Stimulated activated naive CD8-positive, alpha-beta T cell treated with anti-CD3 and anti-CD28 coated beads, Interleukin-15, Interleukin-2, amounts not matched to agents 100 U/mL and 50 U/mL, for 24 hours (primary cell): ENCODE measurements around the gene QARS1.

Experiments
- ATAC-seq: fragments of 150-1000 bp; cut with Tn5 transposase; one replicate; pipeline ENCODE4 v1.10.0; 2021
- DNase-seq: peaks from one replicate; pipeline ENCODE4 v3.0.0; 2021

Gene QARS1

DNA sequence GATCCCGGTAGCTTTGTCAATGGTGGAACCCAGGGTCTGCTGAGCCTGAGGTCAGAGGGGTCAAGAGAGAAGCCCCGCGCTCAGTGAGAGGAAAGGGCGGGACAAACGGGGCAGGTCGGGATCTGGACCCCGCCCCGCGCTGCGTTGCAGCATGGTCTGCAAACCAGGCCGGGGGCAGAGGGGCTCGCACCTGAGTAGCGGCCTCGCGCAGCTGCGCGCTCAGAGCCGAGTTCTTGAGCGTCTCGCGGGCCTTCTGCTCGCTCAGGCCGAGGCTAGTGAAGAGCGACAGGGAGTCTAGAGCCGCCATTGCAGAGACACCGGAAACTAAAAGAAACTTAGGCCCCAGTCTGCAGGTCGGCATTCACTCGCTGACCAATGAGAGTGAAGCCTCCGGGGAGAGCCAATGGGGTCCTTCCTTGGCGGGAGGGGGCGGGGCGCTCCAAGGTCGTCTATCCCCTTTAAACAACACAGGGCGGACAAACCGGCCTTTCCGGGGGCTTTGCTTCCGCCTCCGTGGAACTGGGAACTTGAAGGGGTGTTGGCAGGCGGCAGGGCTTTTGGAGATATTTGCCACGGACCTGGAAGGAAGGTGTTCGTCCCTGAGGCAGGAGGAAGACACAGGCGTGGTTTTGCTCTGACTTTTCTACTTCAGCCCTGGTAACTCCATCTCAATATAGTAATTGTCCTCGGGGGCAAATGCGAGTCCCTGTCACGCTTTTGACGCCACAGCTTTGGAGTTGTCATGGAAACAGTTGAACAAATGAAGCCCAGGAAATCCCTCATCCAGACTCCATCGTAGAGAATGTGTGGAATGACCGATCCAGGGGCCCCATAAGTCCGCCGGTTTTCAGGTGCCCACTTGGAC is at the start of gene QARS1:
TSS of gene QARS1 (minus strand) at position 331 of the 865 bp plus-strand sequence. CDS start at position 307, 24 bp downstream.
- ATAC-seq = peak; percentile 98
- peak; percentile 93 for DNase-seq

DNA sequence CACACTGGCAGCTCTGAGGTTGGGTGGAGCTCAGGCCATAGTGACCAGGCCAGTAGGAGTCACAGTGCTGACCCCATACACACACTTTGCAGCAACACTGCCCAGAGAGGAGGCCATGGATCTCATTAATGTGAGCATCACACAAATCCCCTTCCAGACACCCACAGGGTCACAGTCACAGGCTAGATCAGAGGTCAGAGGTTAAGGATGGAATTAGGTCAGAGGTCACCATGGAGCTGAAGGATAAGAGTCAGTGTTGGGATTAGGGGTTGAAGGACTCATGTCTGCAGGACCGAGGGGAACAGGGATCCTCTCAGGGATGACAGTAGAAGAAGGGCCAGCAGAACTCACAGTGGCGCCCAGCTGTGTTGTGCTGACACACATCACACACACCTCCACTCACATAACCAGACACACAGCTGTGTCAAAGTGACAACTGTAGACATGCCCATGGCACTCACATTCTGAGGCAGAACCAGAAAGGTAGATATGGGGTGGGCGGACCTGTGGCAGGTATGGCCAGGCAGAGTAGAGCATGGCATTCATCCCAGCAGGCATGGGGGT is 48.9 kb upstream of the QARS1 start:
- DNase-seq (no peak), ATAC-seq (no peak)

DNA sequence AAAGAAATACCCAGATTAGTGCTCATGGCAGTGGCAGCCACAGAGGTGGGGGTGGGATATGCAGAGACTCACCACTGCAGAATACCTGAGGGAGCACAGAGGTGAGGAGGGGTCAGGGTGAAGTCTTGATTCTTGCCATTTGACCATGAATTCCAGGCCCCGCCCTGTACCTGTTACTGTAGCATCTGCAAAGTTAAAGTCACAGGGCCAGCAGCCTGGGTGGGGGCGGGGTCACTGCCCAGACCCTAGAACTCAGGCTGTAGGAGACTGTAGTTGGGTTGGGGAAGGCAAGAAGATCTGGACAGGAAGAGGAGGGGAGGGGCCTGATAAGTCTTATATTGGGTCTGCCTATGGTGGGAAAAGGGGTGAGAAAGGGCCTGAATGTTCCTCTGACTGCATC is 47.1 kb upstream of the QARS1 start:
- no peak for ATAC-seq
- DNase-seq = no peak

DNA sequence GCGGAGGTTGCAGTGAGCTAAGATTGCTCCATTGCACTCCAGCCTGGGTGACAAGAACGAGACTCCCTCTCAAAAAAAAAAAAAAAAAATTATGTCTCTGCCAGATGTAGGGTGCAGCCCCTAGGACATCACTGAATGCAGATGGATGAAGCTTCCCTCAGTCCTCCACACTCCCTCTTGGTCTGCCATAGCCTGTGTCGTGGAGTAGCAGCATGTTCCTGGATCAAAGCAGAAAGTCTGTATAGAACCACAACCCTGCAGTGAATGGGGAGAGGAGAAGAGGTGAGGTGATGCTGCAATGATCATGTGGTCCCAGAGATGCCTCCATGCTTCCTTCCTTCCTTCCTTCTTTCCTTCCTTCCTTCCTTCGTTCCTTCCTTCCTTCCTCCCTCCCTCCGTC is 43.6 kb upstream of the QARS1 start:
- DNase-seq (no peak), ATAC-seq (no peak)

DNA sequence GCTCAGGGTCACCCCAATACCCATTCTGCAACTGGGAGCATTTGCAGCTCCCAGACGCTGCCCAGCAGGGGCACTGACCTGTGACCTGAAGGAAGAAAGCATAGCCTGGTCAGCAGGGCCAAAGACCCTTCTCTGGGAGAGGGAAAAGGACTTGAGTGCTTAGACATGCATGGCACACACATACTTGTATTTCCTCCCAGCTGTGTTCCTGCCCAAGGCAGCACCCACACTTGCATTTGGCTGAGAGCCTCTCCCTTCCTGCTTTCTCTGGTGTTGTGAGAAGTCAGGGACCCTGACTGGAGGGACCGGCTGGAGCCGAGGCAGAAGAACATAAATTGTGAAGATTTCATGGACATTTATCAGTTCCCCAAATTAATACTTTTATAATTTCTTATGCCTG is 35.5 kb upstream of the QARS1 start:
- DNase-seq (no peak), ATAC-seq (no peak)

DNA sequence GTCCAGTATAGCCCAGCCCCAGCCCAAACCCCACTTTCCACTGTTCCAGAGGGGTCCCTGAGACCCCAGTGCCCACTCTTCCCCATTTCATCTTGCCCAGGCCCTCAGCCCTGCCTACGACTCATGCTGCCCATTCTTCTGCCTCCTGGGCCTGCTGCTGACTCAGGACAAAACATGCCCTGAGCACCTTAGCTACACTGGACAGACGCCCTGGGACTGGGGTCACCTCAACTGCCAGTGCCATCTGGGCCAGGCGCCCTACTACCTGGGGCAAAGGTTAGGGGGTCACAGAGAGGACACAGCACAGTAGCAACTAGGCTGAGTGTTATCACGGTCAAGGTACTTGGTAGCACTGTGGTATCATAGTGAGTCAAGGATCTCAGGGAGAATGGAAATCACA is 30.9 kb upstream of the QARS1 start:
- no peak for DNase-seq
- ATAC-seq = no peak

DNA sequence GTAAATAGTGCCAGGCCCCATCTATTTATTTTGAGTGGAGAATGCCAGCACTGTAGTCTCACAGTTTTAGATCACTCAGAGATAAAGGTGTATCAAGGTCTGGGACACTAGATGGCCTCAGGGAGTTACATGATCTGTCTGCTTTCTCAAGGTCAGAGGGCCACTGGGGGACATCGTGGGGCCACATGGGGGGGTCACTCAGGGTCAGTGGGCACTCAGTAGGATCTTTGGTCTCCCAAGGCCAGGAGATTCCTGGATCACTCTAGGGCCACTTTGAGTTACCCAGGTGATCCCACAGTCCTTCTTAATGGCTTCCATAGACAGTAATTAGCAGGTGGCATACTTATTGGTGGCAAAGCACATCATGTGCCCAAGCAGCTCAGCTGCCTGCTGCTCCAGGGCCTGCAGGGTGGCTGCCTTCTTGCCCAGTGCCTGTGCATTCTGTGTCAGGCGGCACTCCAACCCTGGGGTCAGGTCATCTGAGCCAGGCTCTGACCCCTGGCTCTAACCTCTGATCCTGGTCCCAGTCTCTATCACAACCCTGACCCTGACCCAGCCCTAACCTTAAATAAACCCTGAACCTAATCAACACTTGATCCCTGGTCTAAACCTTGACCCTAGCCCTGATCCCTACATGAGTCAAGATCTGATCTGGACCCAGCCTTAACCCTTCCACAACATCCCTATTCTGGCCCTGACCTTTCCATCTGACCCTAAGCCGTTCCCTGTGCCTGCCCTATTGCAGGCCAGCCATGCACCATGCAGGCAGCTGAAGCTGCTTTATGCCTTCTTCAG is 30.1 kb upstream of the QARS1 start:
- DNase-seq = no peak
- ATAC-seq = no peak

DNA sequence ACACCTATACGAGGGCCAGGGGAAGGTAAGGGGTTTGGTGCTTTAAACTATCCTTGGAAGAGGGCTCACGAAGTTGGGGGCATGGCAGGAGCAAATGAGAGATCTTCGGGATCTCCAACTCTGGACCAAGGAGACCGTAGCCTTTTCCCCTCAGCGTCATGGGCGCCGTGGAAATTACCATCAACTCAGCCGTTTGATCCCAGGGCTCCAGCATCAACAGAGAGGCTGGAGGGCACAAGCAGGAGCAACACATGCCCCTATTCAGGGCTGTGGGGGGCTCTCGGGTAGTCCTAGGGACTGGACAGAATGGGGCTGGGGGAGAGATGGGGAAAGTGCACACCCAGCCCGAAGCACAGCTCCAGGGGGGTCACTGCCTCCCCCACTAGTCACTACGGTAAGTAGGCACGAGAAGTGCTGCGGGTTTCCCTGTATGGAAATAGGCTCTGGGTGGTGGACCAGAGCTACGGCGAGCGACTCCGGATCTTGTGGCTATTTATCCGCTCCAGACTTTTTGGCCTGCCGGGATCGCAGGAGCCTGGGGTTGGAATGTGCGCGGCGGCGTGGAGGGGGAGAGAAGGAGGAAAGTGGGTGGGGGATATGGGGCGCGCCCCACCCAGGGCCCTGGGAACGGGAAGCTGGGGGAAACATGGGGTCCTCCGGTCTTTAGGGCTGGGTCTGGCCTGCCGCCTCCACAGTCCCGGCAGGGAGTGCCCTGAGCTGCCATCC is 28.8 kb upstream of the QARS1 start:
- ATAC-seq (no peak), DNase-seq (no peak)

DNA sequence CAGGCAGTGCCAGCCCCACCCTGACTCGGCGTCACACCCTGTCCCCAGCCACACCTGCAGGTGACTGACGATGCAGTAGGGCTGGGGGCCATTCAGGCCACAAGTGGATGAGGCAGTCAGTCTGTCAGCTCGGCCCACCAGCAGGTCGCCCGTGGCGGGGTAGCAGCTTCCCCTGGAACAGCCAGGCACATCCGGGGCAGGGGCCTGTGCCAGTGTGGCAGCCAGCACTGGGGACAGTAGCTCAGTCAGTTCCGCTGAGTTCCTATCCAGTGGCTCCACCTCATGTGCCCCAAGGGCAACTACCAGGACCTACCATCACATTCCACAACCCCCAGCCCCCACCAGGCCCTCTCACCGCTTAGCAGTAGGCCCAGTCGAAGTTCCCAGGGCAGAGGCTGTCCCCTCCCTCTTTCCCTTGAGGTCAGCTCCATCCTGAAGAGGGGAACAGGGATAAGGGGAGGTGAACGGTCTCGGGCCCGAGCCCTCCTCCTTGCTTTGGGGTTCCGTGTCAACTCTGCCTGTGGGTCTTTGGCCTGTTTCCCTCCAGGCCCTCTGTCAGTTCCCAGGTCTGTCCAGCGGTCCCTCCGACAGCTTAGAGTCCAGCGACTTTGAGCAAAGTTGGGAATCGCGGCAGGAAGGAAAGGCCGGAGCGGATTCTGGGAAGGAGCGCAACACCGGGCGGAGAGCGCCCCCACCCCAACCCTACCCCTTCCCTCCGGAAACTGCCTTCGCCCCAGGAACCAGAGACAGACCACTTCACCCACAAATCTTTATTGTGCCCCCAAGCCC is 28.1 kb upstream of the QARS1 start, which contains the start of gene LAMB2:
TSS of gene LAMB2 (minus strand) at position 614 of the 789 bp plus-strand sequence. CDS start at position 431, 183 bp downstream.
- ATAC-seq = no peak
- no peak for DNase-seq

DNA sequence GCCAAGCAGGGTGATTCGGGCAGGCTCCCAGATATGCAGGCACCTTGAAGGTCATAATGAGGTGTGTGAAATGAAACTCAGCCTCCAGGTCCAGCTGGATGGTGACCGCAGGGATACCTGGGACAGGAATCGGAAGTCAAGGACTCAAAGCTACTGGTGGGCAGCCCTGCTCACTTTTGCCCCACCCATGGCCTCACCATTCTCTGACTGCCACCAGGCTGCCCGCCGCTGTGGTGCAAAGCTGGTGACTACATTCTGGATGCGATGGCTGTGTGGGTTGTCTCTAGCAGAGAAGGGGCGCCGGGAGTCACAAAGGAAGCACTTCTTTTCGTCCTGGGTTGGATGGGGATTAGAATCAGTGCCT is 27.5 kb upstream of the QARS1 start:
- ATAC-seq (no peak), DNase-seq (no peak)

DNA sequence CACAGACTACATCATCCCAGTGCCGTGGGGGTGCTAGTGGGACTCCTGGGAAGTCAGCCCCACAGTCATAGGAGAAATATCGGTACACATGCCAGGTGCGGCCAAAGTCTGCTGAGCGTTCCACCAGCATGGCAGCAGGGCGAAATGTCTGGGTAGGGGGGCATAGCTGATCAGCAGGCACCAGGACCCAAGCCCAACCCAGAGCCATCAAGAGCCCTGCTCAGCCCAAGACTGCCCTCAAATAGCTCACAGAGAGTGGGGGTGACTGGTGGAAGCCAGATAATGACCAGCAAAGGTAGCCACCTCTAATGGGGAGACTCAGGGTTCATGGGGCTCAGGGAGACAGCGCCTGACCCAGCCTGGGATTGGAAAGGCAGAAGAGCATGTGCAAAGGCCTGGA is 27.0 kb upstream of the QARS1 start:
- ATAC-seq (no peak), DNase-seq (no peak)

DNA sequence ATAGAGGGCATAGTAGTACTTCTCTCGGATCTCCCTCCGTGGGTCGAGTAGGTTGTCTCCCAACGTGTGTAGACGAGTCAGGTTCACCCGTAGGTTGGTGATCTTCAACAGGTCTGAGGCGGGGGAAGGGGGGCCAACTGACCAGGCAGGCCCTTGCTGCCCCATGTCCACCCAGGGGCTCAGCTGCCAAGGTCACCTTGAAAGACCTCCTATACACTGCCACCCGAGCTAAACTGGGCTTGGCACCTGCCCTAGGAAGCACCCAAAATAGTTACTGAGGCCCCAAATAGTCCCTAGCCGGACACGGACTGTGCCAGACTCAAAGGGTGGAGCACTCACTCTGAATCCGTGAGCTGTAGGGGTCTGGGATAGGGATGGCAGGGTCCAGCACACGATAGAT is 26.5 kb upstream of the QARS1 start:
- no peak for DNase-seq
- no peak for ATAC-seq

DNA sequence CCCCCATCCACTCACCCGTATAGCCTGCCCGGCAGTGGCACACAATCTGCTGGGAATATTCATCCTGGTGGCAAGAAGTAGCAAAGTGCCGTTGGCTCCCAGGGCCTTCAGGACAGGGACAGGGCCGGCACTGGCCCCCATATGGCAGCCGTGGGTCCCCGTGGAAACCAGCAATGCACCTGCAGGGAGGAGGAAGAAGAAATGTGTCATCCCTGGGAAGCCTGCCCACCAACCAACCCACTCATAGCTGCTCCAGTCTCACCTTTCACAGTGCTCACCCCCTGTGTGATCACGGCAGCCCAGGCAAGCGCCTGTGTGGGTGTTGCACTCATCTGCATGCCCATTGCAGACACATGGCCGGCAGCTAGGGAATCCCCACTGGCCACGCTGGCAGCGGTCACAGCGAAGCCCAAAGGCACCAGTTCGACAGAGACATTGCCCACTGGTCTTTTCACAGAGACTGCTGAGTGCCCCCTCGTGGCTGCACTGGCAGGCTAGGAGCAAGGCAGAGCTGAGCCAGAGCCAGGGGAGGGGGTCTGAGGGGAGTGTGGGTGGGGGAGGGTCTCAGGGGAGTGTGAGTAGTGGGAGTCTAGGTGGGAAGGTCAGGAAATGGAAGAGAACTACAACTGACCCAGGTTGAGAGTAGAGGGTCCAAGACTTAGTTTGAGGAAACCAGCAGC is 20.6 kb upstream of the QARS1 start:
- ATAC-seq (no peak), DNase-seq (no peak)

DNA sequence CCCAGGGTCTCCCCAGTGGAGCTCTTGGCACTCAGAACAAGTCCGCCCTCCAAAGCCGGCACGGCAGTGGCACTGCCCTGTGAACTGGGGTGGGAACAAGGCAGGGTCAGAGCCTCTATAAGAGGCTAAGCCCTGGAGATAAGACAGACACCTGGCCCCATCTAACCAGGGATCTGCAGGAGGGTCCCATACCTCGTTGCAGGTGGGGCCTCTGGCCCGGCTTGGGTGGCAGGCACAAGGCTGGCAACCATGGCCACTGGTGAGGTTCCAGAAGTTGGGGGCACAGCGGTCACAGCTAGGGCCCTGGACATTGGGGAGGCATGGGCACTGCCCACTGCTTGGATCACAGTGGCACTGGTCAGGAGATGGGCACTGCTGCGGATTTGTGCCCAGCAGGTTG is 19.6 kb upstream of the QARS1 start:
- DNase-seq (no peak), ATAC-seq (no peak)

DNA sequence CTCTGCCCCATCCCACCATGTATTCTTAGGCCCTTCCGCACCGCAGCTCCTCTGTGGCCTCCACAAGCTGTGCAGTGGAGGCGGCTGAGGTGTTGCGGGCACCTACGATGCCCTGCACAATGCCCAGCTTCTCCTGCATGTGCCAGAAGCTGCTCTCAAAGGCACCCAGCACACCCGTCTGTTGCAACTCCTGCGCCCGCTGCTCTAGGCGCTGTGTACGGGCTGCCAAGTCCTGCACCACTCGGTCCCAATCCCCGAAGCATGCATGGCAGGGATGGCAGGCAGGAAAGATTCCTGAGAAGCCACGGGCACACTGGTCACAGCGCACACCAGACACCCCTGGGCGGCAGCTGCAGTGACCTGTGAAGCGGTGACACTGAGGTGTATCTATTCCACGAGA is 19.1 kb upstream of the QARS1 start:
- ATAC-seq (no peak), DNase-seq (no peak)

DNA sequence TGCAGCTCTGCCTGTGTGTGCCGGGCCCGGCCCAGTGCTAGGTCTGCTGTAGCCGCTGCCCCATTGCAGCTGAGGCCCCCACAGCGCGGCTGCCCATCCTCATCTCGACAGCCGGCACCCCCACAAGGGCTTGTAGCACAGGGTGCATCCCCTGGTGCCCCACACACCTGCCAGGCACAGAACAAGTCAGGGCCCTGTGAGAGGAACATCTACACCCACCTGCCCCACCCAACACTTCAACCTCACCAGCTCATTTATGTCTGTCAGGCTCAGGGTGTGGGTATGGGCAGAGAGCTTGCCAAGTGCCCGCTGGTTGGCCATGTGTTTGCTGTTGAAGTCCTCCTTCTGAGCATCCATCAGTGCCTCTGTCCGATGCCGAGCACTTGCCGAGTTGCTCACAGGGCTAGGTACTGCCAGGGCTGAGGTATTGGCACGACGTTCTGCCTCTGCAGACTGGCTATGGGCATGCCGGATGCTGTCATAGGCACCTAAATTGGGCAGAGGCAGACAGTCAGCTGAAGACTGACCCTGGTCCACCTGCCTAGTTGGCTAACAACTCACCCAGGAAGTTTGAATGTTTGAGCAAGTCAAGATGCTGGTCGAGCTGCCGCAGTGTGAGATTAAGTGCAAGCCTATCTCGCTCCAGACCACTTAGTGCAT is 18.5 kb upstream of the QARS1 start:
- no peak for DNase-seq
- ATAC-seq = no peak

DNA sequence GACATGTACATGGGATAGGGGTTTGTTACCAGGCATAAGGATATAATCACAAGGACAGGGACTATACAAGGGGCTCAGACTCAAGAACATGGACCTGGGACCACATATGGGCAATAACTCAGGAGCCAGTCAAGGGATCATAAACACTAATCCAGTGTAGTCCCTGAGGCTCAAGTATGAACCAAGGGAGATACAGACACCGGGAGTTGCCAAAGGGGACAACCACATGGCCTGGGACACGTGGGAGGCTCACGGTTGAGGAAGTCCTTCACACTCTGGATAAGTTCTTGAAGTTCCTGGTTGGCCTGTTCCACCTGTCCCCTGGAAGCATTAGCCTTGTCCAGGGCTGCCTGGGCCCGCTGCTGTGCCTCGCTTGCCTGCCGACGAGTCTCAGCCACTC is 17.9 kb upstream of the QARS1 start:
- ATAC-seq (no peak), DNase-seq (no peak)

DNA sequence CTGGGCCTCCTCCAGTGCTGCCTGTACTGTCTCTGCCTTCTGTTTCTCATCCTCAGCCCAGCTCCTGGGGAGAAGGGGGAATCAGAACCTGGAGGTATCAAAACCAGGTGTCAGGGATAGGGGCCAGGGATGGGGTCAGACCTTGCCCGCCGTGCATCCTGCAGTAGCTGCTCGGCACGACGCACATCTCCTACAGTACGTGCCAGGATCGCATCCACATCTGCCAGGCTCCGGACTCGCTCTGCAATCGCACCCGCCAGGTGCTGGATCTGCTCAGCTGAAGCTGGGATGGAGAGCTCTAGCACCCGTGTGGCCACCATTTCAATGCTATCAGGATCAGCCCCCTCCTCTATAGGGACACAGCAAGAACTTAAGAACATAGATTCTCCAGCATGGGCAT is 17.5 kb upstream of the QARS1 start:
- ATAC-seq (no peak), DNase-seq (no peak)

DNA sequence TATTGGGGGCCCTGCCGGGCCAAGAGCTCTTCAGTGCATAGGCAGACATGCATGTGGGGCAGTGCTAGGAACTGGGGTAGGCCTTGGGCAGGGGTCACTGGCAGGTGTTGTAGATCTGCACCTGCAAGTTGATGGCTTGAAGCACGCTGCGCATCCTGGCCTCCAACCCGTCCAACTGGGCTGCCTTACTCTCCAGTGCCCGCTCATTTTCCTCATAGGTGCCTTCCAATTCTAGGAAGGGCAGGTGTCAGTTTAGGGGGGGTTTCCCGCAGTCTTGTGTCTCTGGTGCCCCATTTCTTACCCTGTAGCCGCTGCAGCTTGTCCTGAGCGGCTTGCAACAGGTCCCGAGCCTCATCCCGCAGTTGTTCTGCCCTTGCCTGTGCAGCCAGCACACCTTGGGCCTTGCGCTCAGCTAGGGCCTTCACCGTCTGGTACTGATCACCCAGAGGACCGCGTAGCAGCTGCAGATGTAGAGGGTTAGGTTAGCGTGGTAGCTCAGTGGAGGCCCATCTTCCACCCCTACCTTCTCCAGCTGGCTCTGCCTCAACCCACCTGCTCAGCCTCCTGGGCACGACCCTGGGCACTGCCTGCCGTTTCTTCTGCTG is 16.7 kb upstream of the QARS1 start:
- DNase-seq = no peak

More for the DNA sequence above, 16.7 kb upstream of the QARS1 start:
- no peak for ATAC-seq
